ENCODE data around the gene KIR2DL3. TPM values are rescaled to one million over a fixed set of nuclear protein-coding genes. Genes with fewer than 3 reads are reported as not detected.
"Not testable (repeated sequence)": the region's sequence is repeated elsewhere in the genome, so short reads cannot be mapped to it uniquely, and the experiment has no call there.

Gene KIR2DL3
- total RNA-seq, 1 donor from 2014 or later, result not detected

DNA sequence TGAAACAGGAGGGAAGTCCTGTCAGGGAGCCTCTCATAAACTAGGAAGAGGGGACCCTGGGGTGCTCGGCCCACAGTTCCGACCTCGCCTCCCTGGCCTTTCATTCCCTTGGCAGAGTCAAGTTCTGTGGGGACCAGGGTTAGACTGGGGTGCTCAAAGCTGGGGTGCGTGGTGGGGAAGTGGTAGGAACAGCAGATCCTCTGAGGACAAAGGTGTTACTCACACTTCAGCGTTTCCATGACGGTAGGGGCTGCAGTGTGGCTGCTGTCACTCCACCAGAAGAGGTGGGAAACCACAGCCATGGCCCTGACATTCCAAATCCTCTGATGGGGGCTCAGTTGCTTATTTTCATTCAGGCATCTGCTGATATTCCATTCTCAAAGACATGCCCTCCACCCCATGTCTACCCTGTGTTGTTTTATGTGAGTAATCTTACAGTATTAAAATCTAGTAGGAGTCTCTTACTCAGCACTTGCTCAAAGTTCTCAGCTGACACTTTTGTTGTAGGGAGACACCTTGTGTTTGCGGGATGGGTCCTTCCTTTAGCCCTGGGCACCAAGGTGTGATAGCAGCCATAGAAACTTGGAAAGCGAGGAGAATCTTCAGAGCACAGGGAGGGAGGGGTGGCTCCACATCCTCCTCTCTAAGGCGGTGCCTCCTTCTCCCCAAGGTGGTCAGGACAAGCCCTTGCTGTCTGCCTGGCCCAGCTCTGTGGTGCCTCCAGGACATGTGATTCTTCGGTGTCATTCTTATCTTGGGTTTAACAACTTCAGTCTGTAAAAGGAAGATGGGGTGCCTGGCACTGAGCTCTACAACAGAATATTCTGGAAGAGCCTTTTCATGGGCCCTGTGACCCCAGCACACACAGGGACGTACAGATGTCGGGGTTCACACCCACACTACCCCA is 18.1 kb downstream of the KIR2DL3 start:
- DNase-seq (ENCODE audit: low spot score); H3K27ac Mint-ChIP-seq; intact Hi-C loops (cut with micrococcal nuclease); H3K36me3 Mint-ChIP-seq (ENCODE audit: low read depth); H3K4me3 Mint-ChIP-seq; H3K9me3 Mint-ChIP-seq; H3K27me3 Mint-ChIP-seq (ENCODE audit: insufficient read depth); H3K4me1 Mint-ChIP-seq (ENCODE audit: low read depth): not testable (repeated sequence)

DNA sequence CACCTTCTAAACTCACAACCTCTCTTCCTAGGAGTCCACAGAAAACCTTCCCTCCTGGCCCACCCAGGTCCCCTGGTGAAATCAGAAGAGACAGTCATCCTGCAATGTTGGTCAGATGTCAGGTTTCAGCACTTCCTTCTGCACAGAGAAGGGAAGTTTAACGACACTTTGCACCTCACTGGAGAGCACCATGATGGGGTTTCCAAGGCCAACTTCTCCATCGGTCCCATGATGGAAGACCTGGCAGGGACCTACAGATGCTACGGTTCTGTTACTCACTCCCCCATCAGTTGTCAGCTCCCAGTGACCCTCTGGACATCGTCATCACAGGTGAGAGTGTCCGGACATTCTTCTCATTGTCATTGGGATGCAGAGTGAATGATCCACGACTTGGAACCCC is 20.3 kb downstream of the KIR2DL3 start:
- H3K4me3 Mint-ChIP-seq; H3K36me3 Mint-ChIP-seq (ENCODE audit: low read depth); H3K9me3 Mint-ChIP-seq; H3K27ac Mint-ChIP-seq; intact Hi-C loops (cut with micrococcal nuclease); H3K4me1 Mint-ChIP-seq (ENCODE audit: low read depth); DNase-seq (ENCODE audit: low spot score); H3K27me3 Mint-ChIP-seq (ENCODE audit: insufficient read depth): not testable (repeated sequence)

GRCh38 chr19:54764219-54764618 is 25.9 kb downstream of the KIR2DL3 start:
- H3K4me3 Mint-ChIP-seq; H3K27me3 Mint-ChIP-seq (ENCODE audit: insufficient read depth); H3K36me3 Mint-ChIP-seq (ENCODE audit: low read depth); H3K27ac Mint-ChIP-seq; H3K4me1 Mint-ChIP-seq (ENCODE audit: low read depth); intact Hi-C loops (cut with micrococcal nuclease); DNase-seq (ENCODE audit: low spot score); H3K9me3 Mint-ChIP-seq: not testable (repeated sequence)

DNA sequence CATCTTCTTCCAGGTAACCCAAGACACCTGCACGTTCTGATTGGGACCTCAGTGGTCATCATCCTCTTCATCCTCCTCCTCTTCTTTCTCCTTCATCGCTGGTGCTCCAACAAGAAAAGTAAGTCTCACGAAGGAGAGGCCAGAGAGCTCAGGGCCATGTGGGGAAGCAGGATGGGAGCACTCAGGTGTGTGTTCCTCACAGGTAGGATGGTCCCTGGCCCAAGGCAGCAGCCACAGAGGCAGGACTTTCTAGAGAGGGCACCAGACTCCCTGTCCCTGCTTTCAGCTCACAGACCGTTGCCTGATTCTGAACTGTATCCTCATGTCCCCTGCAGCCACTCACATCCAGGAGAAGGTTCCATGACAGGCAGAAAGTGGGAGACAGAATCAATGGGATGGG is 28.2 kb downstream of the KIR2DL3 start:
- intact Hi-C loops (cut with micrococcal nuclease); H3K27ac Mint-ChIP-seq; H3K9me3 Mint-ChIP-seq; H3K4me1 Mint-ChIP-seq (ENCODE audit: low read depth); DNase-seq (ENCODE audit: low spot score); H3K27me3 Mint-ChIP-seq (ENCODE audit: insufficient read depth); H3K36me3 Mint-ChIP-seq (ENCODE audit: low read depth); H3K4me3 Mint-ChIP-seq: not testable (repeated sequence)

DNA sequence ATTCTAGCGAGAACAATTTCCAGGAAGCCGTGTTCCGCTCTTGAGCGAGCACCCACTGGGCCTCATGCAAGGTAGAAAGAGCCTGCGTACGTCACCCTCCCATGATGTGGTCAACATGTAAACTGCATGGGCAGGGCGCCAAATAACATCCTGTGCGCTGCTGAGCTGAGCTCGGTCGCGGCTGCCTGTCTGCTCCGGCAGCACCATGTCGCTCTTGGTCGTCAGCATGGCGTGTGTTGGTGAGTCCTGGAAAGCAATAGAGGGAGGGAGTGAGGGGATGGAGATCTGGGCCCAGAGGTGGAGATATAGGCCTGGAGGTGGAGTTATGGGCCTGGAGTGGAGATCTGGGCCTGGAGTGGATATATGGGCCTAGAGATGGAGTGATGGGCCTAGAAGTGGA is 31.3 kb downstream of the KIR2DL3 start, which contains the start of gene KIR2DL1:
Gene KIR2DL1, plus strand, starts transcription at position 148 of the 400 bp plus-strand sequence. Its CDS starts 58 bp downstream, at position 206.
- H3K4me1 Mint-ChIP-seq (ENCODE audit: low read depth); H3K27me3 Mint-ChIP-seq (ENCODE audit: insufficient read depth); H3K9me3 Mint-ChIP-seq; H3K27ac Mint-ChIP-seq; DNase-seq (ENCODE audit: low spot score); H3K4me3 Mint-ChIP-seq; intact Hi-C loops (cut with micrococcal nuclease); H3K36me3 Mint-ChIP-seq (ENCODE audit: low read depth): not testable (repeated sequence)

DNA sequence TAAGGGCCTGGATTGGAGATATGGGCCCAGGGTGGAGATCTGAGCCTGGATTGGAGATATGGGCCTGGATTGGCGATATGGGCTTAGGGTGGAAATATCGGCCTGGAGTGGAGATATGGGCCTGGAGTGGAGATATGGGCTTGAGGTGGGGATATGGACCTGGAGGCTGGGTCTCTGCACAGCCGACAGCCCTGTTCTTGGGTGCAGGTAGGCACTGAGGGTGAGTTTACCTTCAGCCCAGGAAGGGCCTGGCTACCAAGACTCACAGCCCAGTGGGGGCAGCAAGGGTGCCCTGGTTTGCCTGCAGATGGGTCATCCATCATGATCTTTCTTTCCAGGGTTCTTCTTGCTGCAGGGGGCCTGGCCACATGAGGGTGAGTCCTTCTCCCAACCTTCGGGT is 32.2 kb downstream of the KIR2DL3 start:
- H3K27me3 Mint-ChIP-seq (ENCODE audit: insufficient read depth); H3K4me3 Mint-ChIP-seq; intact Hi-C loops (cut with micrococcal nuclease); H3K4me1 Mint-ChIP-seq (ENCODE audit: low read depth); DNase-seq (ENCODE audit: low spot score); H3K27ac Mint-ChIP-seq; H3K36me3 Mint-ChIP-seq (ENCODE audit: low read depth); H3K9me3 Mint-ChIP-seq: not testable (repeated sequence)

DNA sequence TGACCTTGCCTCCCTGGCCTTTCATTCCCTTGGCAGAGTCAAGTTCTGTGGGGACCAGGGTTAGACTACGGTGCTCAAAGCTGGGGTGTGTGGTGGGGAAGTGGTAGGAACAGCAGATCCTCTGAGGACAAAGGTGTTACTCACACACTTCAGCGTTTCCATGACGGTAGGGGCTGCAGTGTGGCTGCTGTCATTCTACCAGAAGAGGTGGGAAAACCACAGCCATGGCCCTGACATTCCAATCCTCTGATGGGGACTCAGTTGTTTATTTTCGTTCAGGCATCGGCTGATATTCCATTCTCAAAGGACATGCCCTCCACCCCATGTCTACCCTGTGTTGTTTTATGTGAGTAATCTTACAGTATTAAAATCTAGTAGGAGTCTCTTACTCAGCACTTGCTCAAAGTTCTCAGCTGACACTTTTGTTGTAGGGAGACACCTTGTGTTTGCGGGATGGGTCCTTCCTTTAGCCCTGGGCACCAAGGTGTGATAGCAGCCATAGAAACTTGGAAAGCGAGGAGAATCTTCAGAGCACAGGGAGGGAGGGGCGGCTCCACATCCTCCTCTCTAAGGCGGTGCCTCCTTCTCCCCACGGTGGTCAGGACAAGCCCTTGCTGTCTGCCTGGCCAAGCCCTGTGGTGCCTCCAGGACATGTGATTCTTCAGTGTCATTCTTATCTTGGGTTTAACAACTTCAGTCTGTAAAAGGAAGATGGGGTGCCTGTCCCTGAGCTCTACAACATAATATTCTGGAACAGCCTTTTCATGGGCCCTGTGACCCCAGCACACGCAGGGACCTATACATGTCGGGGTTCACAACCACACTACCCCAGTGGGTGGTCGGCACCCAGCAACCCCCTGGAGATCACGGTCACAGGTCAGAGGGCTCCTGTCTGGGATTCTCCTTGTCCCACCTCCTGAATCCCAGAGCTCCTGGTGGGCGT is 33.0 kb downstream of the KIR2DL3 start:
- H3K27ac Mint-ChIP-seq; H3K36me3 Mint-ChIP-seq (ENCODE audit: low read depth); H3K27me3 Mint-ChIP-seq (ENCODE audit: insufficient read depth); H3K4me3 Mint-ChIP-seq; DNase-seq (ENCODE audit: low spot score); intact Hi-C loops (cut with micrococcal nuclease); H3K9me3 Mint-ChIP-seq; H3K4me1 Mint-ChIP-seq (ENCODE audit: low read depth): not testable (repeated sequence)

GRCh38 chr19:54772666-54773065 is 34.4 kb downstream of the KIR2DL3 start:
- H3K9me3 Mint-ChIP-seq; DNase-seq (ENCODE audit: low spot score); H3K4me1 Mint-ChIP-seq (ENCODE audit: low read depth); intact Hi-C loops (cut with micrococcal nuclease); H3K4me3 Mint-ChIP-seq; H3K27me3 Mint-ChIP-seq (ENCODE audit: insufficient read depth); H3K36me3 Mint-ChIP-seq (ENCODE audit: low read depth); H3K27ac Mint-ChIP-seq: not testable (repeated sequence)

DNA sequence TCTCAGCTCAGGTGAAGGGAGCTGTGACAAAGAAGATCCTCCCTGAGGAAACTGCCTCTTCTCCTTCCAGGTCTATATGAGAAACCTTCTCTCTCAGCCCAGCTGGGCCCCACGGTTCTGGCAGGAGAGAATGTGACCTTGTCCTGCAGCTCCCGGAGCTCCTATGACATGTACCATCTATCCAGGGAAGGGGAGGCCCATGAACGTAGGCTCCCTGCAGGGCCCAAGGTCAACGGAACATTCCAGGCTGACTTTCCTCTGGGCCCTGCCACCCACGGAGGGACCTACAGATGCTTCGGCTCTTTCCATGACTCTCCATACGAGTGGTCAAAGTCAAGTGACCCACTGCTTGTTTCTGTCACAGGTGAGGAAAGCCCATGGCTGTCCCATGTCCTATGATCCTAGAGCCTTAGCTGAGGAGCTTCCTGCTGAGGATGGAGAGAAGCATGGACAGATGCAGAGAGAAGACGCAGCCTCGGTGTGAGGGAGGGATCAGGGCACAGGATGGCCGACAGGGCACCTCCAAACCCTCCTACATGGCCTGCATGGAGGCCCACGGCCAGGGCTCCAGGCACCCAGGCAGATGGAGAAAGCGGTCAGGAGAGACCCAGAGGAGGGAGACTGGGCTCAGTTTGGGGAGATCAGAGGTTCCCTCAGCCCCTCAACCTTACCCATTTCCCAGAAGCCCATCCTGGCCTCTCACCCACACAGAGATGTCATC is 36.9 kb downstream of the KIR2DL3 start:
- H3K36me3 Mint-ChIP-seq (ENCODE audit: low read depth); DNase-seq (ENCODE audit: low spot score): not testable (repeated sequence)

GRCh38 chr19:54775830-54776229 is 37.5 kb downstream of the KIR2DL3 start:
- H3K9me3 Mint-ChIP-seq; H3K4me3 Mint-ChIP-seq; H3K27me3 Mint-ChIP-seq (ENCODE audit: insufficient read depth); H3K4me1 Mint-ChIP-seq (ENCODE audit: low read depth); DNase-seq (ENCODE audit: low spot score); intact Hi-C loops (cut with micrococcal nuclease); H3K36me3 Mint-ChIP-seq (ENCODE audit: low read depth); H3K27ac Mint-ChIP-seq: not testable (repeated sequence)

More for the DNA sequence above, 36.9 kb downstream of the KIR2DL3 start:
- H3K9me3 Mint-ChIP-seq; H3K4me1 Mint-ChIP-seq (ENCODE audit: low read depth); H3K27me3 Mint-ChIP-seq (ENCODE audit: insufficient read depth); intact Hi-C loops (cut with micrococcal nuclease); H3K4me3 Mint-ChIP-seq; H3K27ac Mint-ChIP-seq: not testable (repeated sequence)

DNA sequence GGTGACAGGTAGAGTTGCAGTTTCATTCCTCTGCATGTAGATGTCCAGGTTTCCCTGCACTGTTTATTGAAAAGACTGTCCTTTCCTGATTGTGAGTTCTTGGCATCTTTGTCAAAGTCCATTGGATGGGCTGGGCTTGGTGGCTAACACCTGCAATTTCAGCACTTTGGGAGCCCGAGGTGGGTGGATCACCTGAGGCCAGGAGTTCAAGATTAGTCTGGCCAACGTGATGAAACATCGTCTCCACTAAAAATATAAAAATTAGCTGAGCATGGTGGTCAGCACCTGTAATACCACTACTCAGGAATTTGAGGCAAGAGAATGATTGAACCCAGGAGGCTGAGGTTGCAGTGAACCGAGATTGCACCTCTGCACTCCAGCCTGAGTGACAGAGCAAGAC is 39.5 kb downstream of the KIR2DL3 start:
- intact Hi-C loops (cut with micrococcal nuclease); H3K9me3 Mint-ChIP-seq; H3K27me3 Mint-ChIP-seq (ENCODE audit: insufficient read depth); H3K36me3 Mint-ChIP-seq (ENCODE audit: low read depth); H3K4me1 Mint-ChIP-seq (ENCODE audit: low read depth); H3K27ac Mint-ChIP-seq; DNase-seq (ENCODE audit: low spot score); H3K4me3 Mint-ChIP-seq: not testable (repeated sequence)

GRCh38 chr19:54778896-54779295 is 40.6 kb downstream of the KIR2DL3 start:
- H3K36me3 Mint-ChIP-seq (ENCODE audit: low read depth); intact Hi-C loops (cut with micrococcal nuclease); H3K4me1 Mint-ChIP-seq (ENCODE audit: low read depth); H3K4me3 Mint-ChIP-seq; H3K27ac Mint-ChIP-seq; H3K27me3 Mint-ChIP-seq (ENCODE audit: insufficient read depth); DNase-seq (ENCODE audit: low spot score); H3K9me3 Mint-ChIP-seq: not testable (repeated sequence)

Measured in activated T-helper 1 cell treated with anti-CD3 and anti-CD28 coated beads, Interleukin-12 subunit alpha, Interleukin-12 subunit beta, Interleukin-2, Interleukin-4 antibody, amounts not matched to agents 30 ng/mL and 10 ng/mL and 1 ng/mL, durations not matched to agents 14 hours and 24 hours and 36 hours (primary cell).